Gastrocnemius medialis (tissue), 4 donors: ENCODE results near the gene PDPN. TPM values are rescaled to one million over a fixed set of nuclear protein-coding genes. Genes with fewer than 3 reads are reported as not detected.

Source experiments
- ATAC-seq, 2 donors: fragments of 150-250 bp; one replicate each; pipeline ENCODE4 v1.9.1; 2016
- DNase-seq, 2 donors: peaks; one replicate each; pipeline ENCODE4 v3.0.0-alpha.2; 2019
- H3K27ac ChIP-seq, 4 donors: fragments of 200-600 bp; sonication (generic); 1 replicate in 1 of 4; 2 replicates in 3 of 4; pipeline ENCODE4 v1.5.1; 2016 to 2018; ENCODE audit warnings: mild to moderate bottlenecking in 2 of 4, moderate library complexity in 1 of 4
- H3K27me3 ChIP-seq, 3 donors: fragments of 200-600 bp; sonication (generic) in 2 of 3; 1 replicate in 1 of 3; 2 replicates in 2 of 3; pipeline versions ENCODE4 v1.5.1 to v1.6.0; 2016 to 2019; ENCODE audit warnings: mild to moderate bottlenecking in 1 of 3, moderate library complexity in 1 of 3
- H3K36me3 ChIP-seq, 2 donors: fragments of 200-600 bp; sonication (generic) in 1 of 2; one replicate each; pipeline ENCODE4 v1.5.1; 2017 to 2018
- H3K4me1 ChIP-seq, 2 donors: fragments of 200-600 bp; sonication (generic) in 1 of 2; one replicate each; pipeline ENCODE4 v1.5.1; 2016 to 2017; ENCODE audit warnings: mild to moderate bottlenecking in 2 of 2
- H3K4me3 ChIP-seq, 4 donors: fragments of 200-600 bp; sonication (generic) in 3 of 4; 1 replicate in 1 of 4; 2 replicates in 3 of 4; pipeline ENCODE4 v1.5.1; 2016 to 2019; ENCODE audit warnings: mild to moderate bottlenecking in 2 of 4
- H3K9me3 ChIP-seq, 3 donors: fragments of 200-600 bp; sonication (generic) in 2 of 3; 1 replicate in 1 of 3; 2 replicates in 2 of 3; pipeline ENCODE4 v1.5.1; 2016 to 2019
- POLR2A ChIP-seq, 2 donors: fragments of 450-650 bp; IDR thresholded peaks; one replicate each; pipeline ENCODE4 v1.6.1; 2017; ENCODE audit warnings: antibody characterized with exemption in 2 of 2, mild to moderate bottlenecking in 2 of 2, moderate library complexity in 2 of 2
- in situ Hi-C, 4 donors: fragments of 200-750 bp; cut with MboI; loops; one replicate each; pipeline versions ENCODE4 v1.15.0 to v1.8.0; 2017; ENCODE audit warnings: low sequenced_read_pairs in 4 of 4
- intact Hi-C: fragments of 100-400 bp; cut with DNase I; formaldehyde crosslinking; loops from one replicate; pipeline ENCODE4 v1.15.1; 2023; ENCODE audit warnings: low total_unique reads
- total RNA-seq, 4 donors: library from RNA; depleted of rRNA; stranded (reverse); fragments of >200 nt; gene quantifications; one replicate each; pipeline versions ENCODE4 v1.1.0 to v1.2.3, GENCODE V29; 2016
- TF ChIP-seq, protein P1 (sequence below), 5 experiments: fragments of 450-650 bp in 3 of 5; fragments of 200-600 bp in 2 of 5; sonication (generic) in 2 of 5; IDR thresholded peaks in 4 of 5; conservative IDR thresholded peaks in 1 of 5; 1 replicate in 4 of 5; 2 replicates in 1 of 5; pipeline ENCODE4 v1.5.1; 2016 to 2019; ENCODE audit warnings: antibody characterized with exemption in 5 of 5, mild to moderate bottlenecking in 3 of 5, moderate library complexity in 3 of 5

Gene PDPN
- total RNA-seq, 4 donors from 2014 or later: 9.8 to 42.5 (median 21.3) TPM

DNA sequence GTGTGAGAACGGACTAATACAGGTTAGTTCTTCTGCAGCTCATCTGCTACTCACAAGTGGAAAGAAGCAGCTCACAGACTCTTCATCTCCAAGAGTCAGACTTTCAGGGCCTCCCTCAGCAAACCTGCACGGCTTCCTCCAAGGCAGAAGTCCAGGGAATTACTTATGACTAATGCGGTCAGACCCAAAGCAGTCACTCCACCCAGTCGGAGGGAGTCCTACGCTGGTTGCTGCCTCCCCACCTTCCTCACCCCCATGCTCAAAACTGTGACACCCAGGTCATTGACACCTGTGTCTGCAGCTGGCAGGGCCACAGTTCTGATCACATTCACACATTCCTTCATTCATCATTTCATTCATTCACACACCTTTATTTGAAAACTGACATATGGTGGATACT lies 77.9 kb downstream of the PDPN start:
- DNase-seq: peak in 1 of 2 donors; percentile 14
- no peaks in the 10 kb centered on the region for H3K9me3 ChIP-seq
- intact Hi-C loops (no loop called here), in situ Hi-C loops (loop anchor here in 3 of 4 donors (5.0 to 10.0 kb wide), 4 partner anchors 163 to 301 kb away; no protein-coding TSS in a partner anchor)
- H3K27ac ChIP-seq: no peak overlapping the region
- TF ChIP-seq POLR2A (IDR thresholded peaks at IDR 0.05): no peak
- TF ChIP-seq, protein P1, sequence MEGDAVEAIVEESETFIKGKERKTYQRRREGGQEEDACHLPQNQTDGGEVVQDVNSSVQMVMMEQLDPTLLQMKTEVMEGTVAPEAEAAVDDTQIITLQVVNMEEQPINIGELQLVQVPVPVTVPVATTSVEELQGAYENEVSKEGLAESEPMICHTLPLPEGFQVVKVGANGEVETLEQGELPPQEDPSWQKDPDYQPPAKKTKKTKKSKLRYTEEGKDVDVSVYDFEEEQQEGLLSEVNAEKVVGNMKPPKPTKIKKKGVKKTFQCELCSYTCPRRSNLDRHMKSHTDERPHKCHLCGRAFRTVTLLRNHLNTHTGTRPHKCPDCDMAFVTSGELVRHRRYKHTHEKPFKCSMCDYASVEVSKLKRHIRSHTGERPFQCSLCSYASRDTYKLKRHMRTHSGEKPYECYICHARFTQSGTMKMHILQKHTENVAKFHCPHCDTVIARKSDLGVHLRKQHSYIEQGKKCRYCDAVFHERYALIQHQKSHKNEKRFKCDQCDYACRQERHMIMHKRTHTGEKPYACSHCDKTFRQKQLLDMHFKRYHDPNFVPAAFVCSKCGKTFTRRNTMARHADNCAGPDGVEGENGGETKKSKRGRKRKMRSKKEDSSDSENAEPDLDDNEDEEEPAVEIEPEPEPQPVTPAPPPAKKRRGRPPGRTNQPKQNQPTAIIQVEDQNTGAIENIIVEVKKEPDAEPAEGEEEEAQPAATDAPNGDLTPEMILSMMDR (IDR thresholded peaks at IDR 0.05 in 4 of 5, conservative IDR thresholded peaks at IDR 0.05 in 1 of 5): no peak
- H3K4me1 ChIP-seq: no peaks in the 10 kb centered on the region
- no peaks in the 10 kb centered on the region for H3K27me3 ChIP-seq
- no peak for ATAC-seq
- H3K36me3 ChIP-seq: no peaks in the 10 kb centered on the region
- H3K4me3 ChIP-seq: no peak overlapping the region

DNA sequence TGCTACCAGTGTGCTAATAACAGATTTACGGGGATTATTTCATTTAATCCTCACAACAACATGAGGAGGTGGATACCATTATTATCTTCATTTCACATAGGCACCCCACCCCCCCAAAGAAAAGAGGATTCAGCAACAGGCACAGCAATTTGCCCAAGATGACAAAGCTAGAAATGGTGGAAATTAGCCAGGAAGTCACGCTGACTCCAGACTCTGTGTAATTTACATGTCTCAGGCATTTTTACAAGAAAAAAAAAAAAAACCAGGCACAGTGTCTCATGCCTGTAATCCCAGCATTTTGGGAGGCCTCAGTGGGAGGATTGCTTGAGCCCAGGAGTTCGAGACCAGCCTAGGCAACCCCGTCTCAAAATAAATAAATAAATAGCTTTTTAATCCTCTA lies 78.9 kb downstream of the PDPN start:
- H3K4me3 ChIP-seq: no peak overlapping the region
- H3K9me3 ChIP-seq: no peaks in the 10 kb centered on the region
- no peaks in the 10 kb centered on the region for H3K4me1 ChIP-seq
- peak; percentile 10 to 39 for DNase-seq
- TF ChIP-seq POLR2A (IDR thresholded peaks at IDR 0.05): no peak
- TF ChIP-seq, protein P1 (IDR thresholded peaks at IDR 0.05 in 4 of 5, conservative IDR thresholded peaks at IDR 0.05 in 1 of 5): no peak
- intact Hi-C loops (no loop called here), in situ Hi-C loops (loop anchor here in 3 of 4 donors (5.0 to 10.0 kb wide), 4 partner anchors 162 to 300 kb away; no protein-coding TSS in a partner anchor)
- peak overlapping the region in 2 of 4 donors; percentile 2 to 18 for H3K27ac ChIP-seq
- H3K27me3 ChIP-seq: no peaks in the 10 kb centered on the region
- peak in 1 of 2 donors; percentile 62 for ATAC-seq
- no peaks in the 10 kb centered on the region for H3K36me3 ChIP-seq

DNA sequence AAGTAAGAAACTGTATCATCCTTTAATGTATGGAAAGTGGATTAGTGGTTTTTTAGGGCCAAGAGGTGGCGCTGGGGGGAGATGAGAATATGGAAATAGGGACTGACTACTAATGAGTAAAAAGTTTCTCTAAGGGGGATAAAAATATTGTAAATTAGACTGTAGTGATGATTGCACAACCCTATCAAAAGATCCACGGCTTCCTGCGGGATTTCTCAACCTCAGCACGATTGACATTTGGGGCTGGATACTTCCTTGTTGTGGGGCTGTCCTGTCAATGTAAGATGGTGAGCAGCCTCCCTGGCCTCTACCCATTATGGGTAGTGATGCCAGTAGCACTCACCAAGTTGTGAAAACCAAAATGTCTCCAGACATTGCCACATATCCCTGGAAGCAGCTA lies 80.3 kb downstream of the PDPN start:
- H3K27me3 ChIP-seq: no peaks in the 10 kb centered on the region
- DNase-seq: no peak
- TF ChIP-seq POLR2A (IDR thresholded peaks at IDR 0.05): no peak
- TF ChIP-seq, protein P1 (IDR thresholded peaks at IDR 0.05 in 4 of 5, conservative IDR thresholded peaks at IDR 0.05 in 1 of 5): no peak
- no peak overlapping the region for H3K4me3 ChIP-seq
- intact Hi-C loops: no loop called here
- H3K4me1 ChIP-seq: no peaks in the 10 kb centered on the region
- in situ Hi-C loops: loop anchor here in 3 of 4 donors (5.0 to 10.0 kb wide), 4 partner anchors 161 to 298 kb away; no protein-coding TSS in a partner anchor
- H3K9me3 ChIP-seq: no peaks in the 10 kb centered on the region
- no peaks in the 10 kb centered on the region for H3K36me3 ChIP-seq
- ATAC-seq: no peak
- H3K27ac ChIP-seq: no peak overlapping the region

DNA sequence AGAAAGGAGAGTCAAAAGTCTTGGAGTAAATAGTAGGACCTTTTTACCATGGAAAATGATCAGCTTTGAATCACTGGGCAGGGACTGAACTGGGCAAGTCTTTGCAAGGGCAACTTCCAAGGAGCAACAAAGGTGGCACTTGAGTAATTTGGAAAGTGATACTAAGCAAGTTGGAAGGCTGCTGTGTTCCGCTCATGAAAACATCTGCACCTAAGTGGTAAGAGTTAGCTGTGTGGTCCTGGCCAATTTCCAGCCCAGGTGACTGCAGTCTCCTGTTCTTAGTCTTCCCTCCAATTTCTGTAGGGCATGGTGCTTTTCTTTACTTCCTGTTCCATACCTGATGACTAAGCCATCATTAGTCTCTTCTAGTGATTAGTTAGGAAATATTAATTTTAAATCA lies 80.8 kb downstream of the PDPN start:
- Histone ChIP-seq H3K27me3 (no peaks in the 10 kb centered on the region), H3K4me3 (no peak overlapping the region), H3K4me1 (no peaks in the 10 kb centered on the region), H3K27ac (no peak overlapping the region), H3K36me3 (no peaks in the 10 kb centered on the region), H3K9me3 (no peaks in the 10 kb centered on the region)
- intact Hi-C loops (no loop called here), in situ Hi-C loops (loop anchor here in 3 of 4 donors (5.0 to 10.0 kb wide), 4 partner anchors 160 to 298 kb away; no protein-coding TSS in a partner anchor)
- no peak for DNase-seq
- no peak for ATAC-seq
- TF ChIP-seq, protein P1 (IDR thresholded peaks at IDR 0.05 in 4 of 5, conservative IDR thresholded peaks at IDR 0.05 in 1 of 5): no peak
- TF ChIP-seq POLR2A (IDR thresholded peaks at IDR 0.05): no peak
